Breast epithelium (tissue), 4 donors: Measurements from ENCODE around the gene POP7. TPM values are rescaled to one million over a fixed set of nuclear protein-coding genes. Genes with fewer than 3 reads are reported as not detected.
A peak's percentile ranks its signal among the peaks of the same experiment; 100 is the strongest.

Experiments
- DNase-seq, 2 donors: peaks; one replicate each; pipeline ENCODE4 v3.0.0-alpha.2; 2019; ENCODE audit warnings: low spot score in 2 of 2
- H3K27ac ChIP-seq, 2 donors: fragments of 200-600 bp; sonication (generic) in 1 of 2; one replicate each; pipeline ENCODE4 v1.5.1; 2016 to 2019; ENCODE audit warnings: mild to moderate bottlenecking in 1 of 2
- H3K27me3 ChIP-seq, 2 donors: fragments of 200-600 bp; sonication (generic) in 1 of 2; one replicate each; pipeline versions ENCODE4 v1.5.1 to v1.6.0; 2017 to 2019; ENCODE audit warnings: control low read depth in 1 of 2, mild to moderate bottlenecking in 1 of 2
- H3K36me3 ChIP-seq: fragments of 200-600 bp; one replicate; pipeline ENCODE4 v1.5.1; 2019
- H3K4me1 ChIP-seq, 2 donors: fragments of 200-600 bp; sonication (generic); one replicate each; pipeline ENCODE4 v1.5.1; 2016 to 2019; ENCODE audit warnings: control low read depth in 1 of 2
- H3K4me3 ChIP-seq, 3 donors: fragments of 200-600 bp; sonication (generic); 1 replicate in 2 of 3; 2 replicates in 1 of 3; pipeline ENCODE4 v1.5.1; 2016 to 2019; ENCODE audit warnings: mild to moderate bottlenecking in 3 of 3, moderate library complexity in 2 of 3
- H3K9me3 ChIP-seq, 2 donors: fragments of 200-600 bp; sonication (generic) in 1 of 2; one replicate each; pipeline ENCODE4 v1.5.1; 2016 to 2019; ENCODE audit warnings: control low read depth in 1 of 2
- POLR2A ChIP-seq: fragments of 450-650 bp; IDR thresholded peaks from one replicate; pipeline ENCODE4 v1.6.1; 2016; ENCODE audit warnings: antibody characterized with exemption, mild to moderate bottlenecking, moderate library complexity
- POLR2AphosphoS5 ChIP-seq, 3 donors: sonication (generic); formaldehyde crosslinking; IDR thresholded peaks; one replicate each; pipeline ENCODE4 v1.6.1; 2017; ENCODE audit warnings: antibody characterized with exemption in 3 of 3
- intact Hi-C: fragments of 100-400 bp; cut with DNase I; formaldehyde crosslinking; loops from one replicate; pipeline ENCODE4 v1.15.1; 2023; ENCODE audit warnings: low total_unique reads
- total RNA-seq, 3 donors: library from RNA; depleted of rRNA; stranded (reverse); fragments of >200 nt; gene quantifications; one replicate each; pipeline ENCODE4 v1.1.0, GENCODE V29; 2016
- TF ChIP-seq, protein P1 (sequence below), 3 donors: fragments of 450-650 bp; IDR thresholded peaks; one replicate each; pipeline ENCODE4 v1.5.1; 2016 to 2017; ENCODE audit warnings: antibody characterized with exemption in 3 of 3, mild to moderate bottlenecking in 3 of 3, moderate library complexity in 3 of 3

POP7 gene
- total RNA-seq, 3 donors from 2014 or later: 25.8 to 28.2 (median 27.4) TPM

DNA sequence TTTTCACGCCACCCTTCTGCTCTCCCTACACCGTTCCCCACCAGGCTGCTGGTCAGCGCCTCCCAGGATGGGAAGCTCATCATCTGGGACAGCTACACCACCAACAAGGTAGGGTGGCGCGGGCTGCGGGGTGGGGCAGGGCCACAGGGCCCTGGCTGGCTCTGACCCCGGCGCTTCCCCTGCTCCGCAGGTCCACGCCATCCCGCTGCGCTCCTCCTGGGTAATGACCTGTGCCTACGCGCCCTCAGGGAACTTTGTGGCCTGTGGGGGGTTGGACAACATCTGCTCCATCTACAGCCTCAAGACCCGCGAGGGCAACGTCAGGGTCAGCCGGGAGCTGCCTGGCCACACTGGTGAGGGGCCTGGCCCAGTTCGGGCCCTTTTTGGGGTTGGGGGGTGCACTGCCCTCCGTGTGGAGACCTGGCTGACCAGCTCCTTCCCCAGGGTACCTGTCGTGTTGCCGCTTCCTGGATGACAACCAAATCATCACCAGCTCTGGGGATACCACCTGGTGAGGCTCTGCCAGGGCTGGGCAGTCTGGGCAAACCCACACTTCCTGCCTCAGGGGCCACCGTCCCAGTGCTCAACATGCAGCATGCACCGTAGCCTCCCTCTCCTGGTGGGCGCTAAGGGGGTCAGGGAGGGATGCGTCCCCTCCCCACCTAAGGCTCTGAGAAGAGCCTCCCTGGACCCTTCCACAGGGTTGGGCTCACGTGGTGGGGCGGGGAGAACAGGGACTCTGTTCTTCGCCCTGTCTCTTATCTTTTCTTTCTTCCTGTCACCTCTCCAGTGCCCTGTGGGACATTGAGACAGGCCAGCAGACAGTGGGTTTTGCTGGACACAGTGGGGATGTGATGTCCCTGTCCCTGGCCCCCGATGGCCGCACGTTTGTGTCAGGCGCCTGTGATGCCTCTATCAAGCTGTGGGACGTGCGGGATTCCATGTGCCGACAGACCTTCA, 28.3 kb upstream of the POP7 start:
- Histone ChIP-seq H3K4me1 (no peaks in the 10 kb centered on the region), H3K27ac (peak overlapping the region in 1 of 2 donors; percentile 25)
- DNase-seq: no peak

GRCh38 chr7:100678291-100678984, 27.5 kb upstream of the POP7 start:
- DNase-seq: no peak
- H3K27ac ChIP-seq: peak overlapping the region; percentile 20 to 84
- intact Hi-C loops: loop anchor here (10.0 kb wide), 1 partner anchor 74 kb away; the partner anchor contains the start of gene PCOLCE
- H3K4me3 ChIP-seq: no peak overlapping the region
- H3K36me3 ChIP-seq: peaks cover 15% of the 10 kb centered on the region
- no peaks in the 10 kb centered on the region for H3K4me1 ChIP-seq
- no peaks in the 10 kb centered on the region for H3K9me3 ChIP-seq
- no peak for TF ChIP-seq POLR2A
- TF ChIP-seq, protein P1, sequence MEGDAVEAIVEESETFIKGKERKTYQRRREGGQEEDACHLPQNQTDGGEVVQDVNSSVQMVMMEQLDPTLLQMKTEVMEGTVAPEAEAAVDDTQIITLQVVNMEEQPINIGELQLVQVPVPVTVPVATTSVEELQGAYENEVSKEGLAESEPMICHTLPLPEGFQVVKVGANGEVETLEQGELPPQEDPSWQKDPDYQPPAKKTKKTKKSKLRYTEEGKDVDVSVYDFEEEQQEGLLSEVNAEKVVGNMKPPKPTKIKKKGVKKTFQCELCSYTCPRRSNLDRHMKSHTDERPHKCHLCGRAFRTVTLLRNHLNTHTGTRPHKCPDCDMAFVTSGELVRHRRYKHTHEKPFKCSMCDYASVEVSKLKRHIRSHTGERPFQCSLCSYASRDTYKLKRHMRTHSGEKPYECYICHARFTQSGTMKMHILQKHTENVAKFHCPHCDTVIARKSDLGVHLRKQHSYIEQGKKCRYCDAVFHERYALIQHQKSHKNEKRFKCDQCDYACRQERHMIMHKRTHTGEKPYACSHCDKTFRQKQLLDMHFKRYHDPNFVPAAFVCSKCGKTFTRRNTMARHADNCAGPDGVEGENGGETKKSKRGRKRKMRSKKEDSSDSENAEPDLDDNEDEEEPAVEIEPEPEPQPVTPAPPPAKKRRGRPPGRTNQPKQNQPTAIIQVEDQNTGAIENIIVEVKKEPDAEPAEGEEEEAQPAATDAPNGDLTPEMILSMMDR (IDR thresholded peaks at IDR 0.05): no peak
- no peak for TF ChIP-seq POLR2AphosphoS5 (IDR thresholded peaks at IDR 0.05)
- H3K27me3 ChIP-seq: no peaks in the 10 kb centered on the region

More for the DNA sequence above, 28.3 kb upstream of the POP7 start:
- intact Hi-C loops: loop anchor here (10.0 kb wide), 1 partner anchor 73 kb away; the partner anchor contains the start of gene PCOLCE
- no peaks in the 10 kb centered on the region for H3K27me3 ChIP-seq
- H3K36me3 ChIP-seq: peaks cover 9% of the 10 kb centered on the region
- H3K9me3 ChIP-seq: no peaks in the 10 kb centered on the region
- TF ChIP-seq POLR2A (no peak), POLR2AphosphoS5 (IDR thresholded peaks at IDR 0.05) (no peak)
- TF ChIP-seq, protein P1 (IDR thresholded peaks at IDR 0.05): no peak
- no peak overlapping the region for H3K4me3 ChIP-seq

DNA sequence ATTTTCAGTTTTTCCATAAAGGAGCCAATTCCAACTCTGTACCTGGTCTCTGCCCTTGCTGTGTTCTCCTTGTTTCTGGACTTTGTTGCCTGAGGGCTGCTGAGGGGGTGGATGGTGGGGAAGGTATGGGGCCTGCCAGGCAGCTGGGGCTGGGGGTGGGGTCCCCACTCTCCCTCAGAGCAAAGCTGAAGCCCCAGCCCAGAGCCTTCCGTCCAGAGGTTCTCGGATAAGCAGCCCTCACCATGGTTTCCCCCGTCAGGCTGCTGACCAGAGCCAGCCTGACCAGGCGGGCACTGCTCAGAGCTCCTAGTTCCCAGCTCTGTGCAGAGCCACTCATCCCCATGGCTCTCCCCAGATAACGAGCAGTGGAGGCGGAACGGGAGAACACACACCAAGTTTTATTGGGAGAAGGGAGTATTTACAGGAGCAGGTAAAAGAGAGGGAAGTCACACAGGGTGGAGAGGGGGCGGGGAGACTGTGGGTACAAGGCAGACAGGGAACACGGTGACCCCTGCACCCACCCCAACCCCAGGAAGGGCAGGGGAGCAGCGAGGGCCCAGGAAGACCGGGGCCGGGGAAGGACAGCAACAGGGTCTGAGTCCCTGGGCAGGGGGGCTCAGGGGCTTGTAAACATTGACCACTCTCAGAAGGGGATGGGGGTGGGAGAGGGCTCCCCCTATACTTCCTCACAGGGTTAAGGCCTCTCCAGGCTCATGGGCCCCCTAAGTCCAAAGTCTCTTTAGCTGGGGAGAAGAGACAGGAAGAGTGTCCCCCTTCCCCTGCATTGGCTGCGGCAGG, 26.6 kb upstream of the POP7 start:
- TF ChIP-seq POLR2AphosphoS5 (IDR thresholded peaks at IDR 0.05): no peak
- TF ChIP-seq, protein P1 (IDR thresholded peaks at IDR 0.05): no peak
- no peak for TF ChIP-seq POLR2A
- Histone ChIP-seq H3K36me3 (peaks cover 24% of the 10 kb centered on the region), H3K27me3 (no peaks in the 10 kb centered on the region), H3K9me3 (no peaks in the 10 kb centered on the region), H3K27ac (peak overlapping the region; percentile 20 to 84), H3K4me1 (no peaks in the 10 kb centered on the region), H3K4me3 (no peak overlapping the region)
- intact Hi-C loops: loop anchor here (10.0 kb wide), 1 partner anchor 75 kb away; the partner anchor contains the start of gene PCOLCE
- no peak for DNase-seq

DNA sequence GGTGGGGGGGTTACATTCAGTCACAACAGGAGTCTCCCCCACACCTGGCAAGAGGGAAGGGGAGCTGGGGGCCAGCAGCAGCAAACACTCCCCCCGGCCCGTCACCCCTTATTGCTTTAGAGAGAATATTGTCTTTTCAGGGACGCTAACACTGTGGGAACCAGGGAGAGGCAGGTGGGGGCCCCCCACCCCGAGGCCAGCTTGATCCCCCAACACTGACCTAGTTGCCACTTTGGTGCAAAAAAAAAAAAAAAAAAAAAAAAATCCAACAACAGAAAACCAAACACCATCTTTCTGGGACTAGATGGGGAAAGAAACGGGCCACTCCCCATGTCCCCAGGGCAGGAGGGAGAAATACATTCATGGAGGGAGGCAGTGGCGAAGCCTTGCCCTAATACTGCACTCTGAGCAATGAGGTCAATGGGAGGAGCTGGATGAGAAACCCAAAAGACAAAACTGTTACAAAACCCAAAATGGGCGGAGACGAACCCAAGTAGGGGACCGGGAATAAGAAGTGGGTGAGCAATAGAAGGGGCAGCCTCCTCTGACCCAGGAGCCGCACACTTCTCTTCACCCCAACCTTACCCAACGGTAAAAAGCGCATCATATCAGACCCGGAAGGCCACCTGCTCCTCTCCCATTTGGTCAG, 25.9 kb upstream of the POP7 start:
- Histone ChIP-seq H3K9me3 (no peaks in the 10 kb centered on the region), H3K4me3 (no peak overlapping the region), H3K36me3 (peaks cover 26% of the 10 kb centered on the region), H3K4me1 (no peaks in the 10 kb centered on the region), H3K27me3 (no peaks in the 10 kb centered on the region), H3K27ac (peak overlapping the region; percentile 20 to 89)
- no peak for DNase-seq
- TF ChIP-seq POLR2A (no peak), POLR2AphosphoS5 (IDR thresholded peaks at IDR 0.05) (peak in 2 of 3 donors; percentile 11 to 21)
- intact Hi-C loops: loop anchor here (10.0 kb wide), 2 partner anchors 75 to 105 kb away; partner anchors contain the start of genes PCOLCE and SAP25
